ENCODE results near the gene NBR1. TPM values are rescaled to one million over a fixed set of nuclear protein-coding genes. Genes with fewer than 3 reads are reported as not detected.
"Not testable (repeated sequence)": the region's sequence is repeated elsewhere in the genome, so short reads cannot be mapped to it uniquely, and the experiment has no call there.

NBR1 gene
- total RNA-seq, 4 donors from 2014 or later: 117 to 166 (median 134) TPM

GRCh38 chr17:43126911-43127290 is 44.1 kb upstream of the NBR1 start:
- intact Hi-C loops (cut with DNase I): loop anchor here (2.0 to 5.0 kb wide), 2 partner anchors 40 to 102 kb away; partner anchors contain the start of gene RND2
- no peaks in the 10 kb centered on the region for H3K36me3 ChIP-seq
- H3K4me1 ChIP-seq: peaks cover 13 to 18% of the 10 kb centered on the region in 2 donors
- 97 to 99% methylated on average over 16 to 21 of the region's 24 CpGs for WGBS, 2 donors
- H3K27me3 ChIP-seq: no peaks in the 10 kb centered on the region
- H3K4me3 ChIP-seq (replicated peaks in 1 of 3): no peak overlapping the region
- H3K27ac ChIP-seq: no peak overlapping the region
- no peak for DNase-seq
- no peak for TF ChIP-seq POLR2A (IDR thresholded peaks at IDR 0.05)
- no peak for TF ChIP-seq CTCF (IDR thresholded peaks at IDR 0.05)
- H3K9me3 ChIP-seq: no peaks in the 10 kb centered on the region

- H3K27me3 ChIP-seq; H3K9me3 ChIP-seq; H3K4me3 ChIP-seq (replicated peaks in 1 of 3); H3K36me3 ChIP-seq; H3K27ac ChIP-seq; DNase-seq: not testable (repeated sequence)
- WGBS, 2 donors: 93 to 97% methylated on average over 6 of the region's 6 CpGs
- intact Hi-C loops (cut with DNase I): loop anchor here (2.0 to 5.0 kb wide), 2 partner anchors 40 to 103 kb away; partner anchors contain the start of gene RND2
- H3K4me1 ChIP-seq: peaks cover 13 to 18% of the 10 kb centered on the region in 2 donors
Measured at GRCh38 chr17:43127333-43127876, 43.6 kb upstream of the NBR1 start.

GRCh38 chr17:43129671-43130010 is 41.4 kb upstream of the NBR1 start:
- H3K36me3 ChIP-seq: no peaks in the 10 kb centered on the region
- DNase-seq: no peak
- H3K4me3 ChIP-seq (replicated peaks in 1 of 3): no peak overlapping the region
- no peak overlapping the region for H3K27ac ChIP-seq
- no peaks in the 10 kb centered on the region for H3K9me3 ChIP-seq
- intact Hi-C loops (cut with DNase I): loop anchor here (5.0 kb wide), 1 partner anchor 38 kb away; no protein-coding TSS in a partner anchor
- H3K27me3 ChIP-seq: no peaks in the 10 kb centered on the region
- TF ChIP-seq POLR2A (IDR thresholded peaks at IDR 0.05) (no peak), CTCF (IDR thresholded peaks at IDR 0.05) (no peak)
- peaks cover 10 to 12% of the 10 kb centered on the region in 2 donors for H3K4me1 ChIP-seq
- 79% methylated on average over 11 of the region's 11 CpGs for WGBS, 2 donors

- DNase-seq: no peak
- no peak overlapping the region for H3K4me3 ChIP-seq (replicated peaks in 1 of 3)
- no peaks in the 10 kb centered on the region for H3K27me3 ChIP-seq
- WGBS, 2 donors: 88 to 96% methylated on average over 2 of the region's 2 CpGs
- no peaks in the 10 kb centered on the region for H3K4me1 ChIP-seq
- no peak overlapping the region for H3K27ac ChIP-seq
- H3K9me3 ChIP-seq: no peaks in the 10 kb centered on the region
- TF ChIP-seq POLR2A (IDR thresholded peaks at IDR 0.05) (no peak), CTCF (IDR thresholded peaks at IDR 0.05) (no peak)
- H3K36me3 ChIP-seq: no peaks in the 10 kb centered on the region
- intact Hi-C loops (cut with DNase I): no loop called here
Measured at GRCh38 chr17:43132117-43132516, 38.9 kb upstream of the NBR1 start.

GRCh38 chr17:43133439-43133838 is 37.6 kb upstream of the NBR1 start:
- H3K4me3 ChIP-seq (replicated peaks in 1 of 3); H3K27ac ChIP-seq; H3K4me1 ChIP-seq; intact Hi-C loops (cut with DNase I); H3K27me3 ChIP-seq; DNase-seq; H3K9me3 ChIP-seq; H3K36me3 ChIP-seq: not testable (repeated sequence)
- 95% methylated on average over 5 of the region's 5 CpGs for WGBS, 2 donors

GRCh38 chr17:43134774-43135453 is 36.1 kb upstream of the NBR1 start:
- H3K27ac ChIP-seq: no peak overlapping the region
- 92 to 95% methylated on average over 18 to 23 of the region's 25 CpGs for WGBS, 2 donors
- TF ChIP-seq CTCF (IDR thresholded peaks at IDR 0.05) (no peak), POLR2A (IDR thresholded peaks at IDR 0.05) (no peak)
- H3K4me1 ChIP-seq: no peaks in the 10 kb centered on the region
- H3K27me3 ChIP-seq: no peaks in the 10 kb centered on the region
- intact Hi-C loops (cut with DNase I): no loop called here
- H3K36me3 ChIP-seq: no peaks in the 10 kb centered on the region
- DNase-seq: no peak
- no peaks in the 10 kb centered on the region for H3K9me3 ChIP-seq
- no peak overlapping the region for H3K4me3 ChIP-seq (replicated peaks in 1 of 3)

Measured in thyroid gland (tissue), 4 donors.